HepG2 (cell line): ENCODE results near the gene UBE2Q1. TPM values are rescaled to one million over a fixed set of nuclear protein-coding genes. Genes with fewer than 3 reads are reported as not detected.

Experiments used
- CBX2 ChIP-seq, 2 experiments: fragments of 200-600 bp in 1 of 2; sonication (generic); formaldehyde crosslinking in 1 of 2; IDR thresholded peaks; 2 replicates each; pipeline versions ENCODE4 v1.7.0 to v1.8.1; 2018 to 2022; ENCODE audit warnings: low read depth in 2 of 2, low read length in 1 of 2, mild to moderate bottlenecking in 1 of 2, missing genetic modification reagents in 1 of 2
- DDIT3 ChIP-seq: sonication (generic); formaldehyde crosslinking; IDR thresholded peaks from 2 replicates; pipeline ENCODE4 v1.4.0; 2020; ENCODE audit warnings: mild to moderate bottlenecking, missing genetic modification reagents
- FOXK2 ChIP-seq: fragments of 450-650 bp; IDR thresholded peaks from 2 replicates; pipeline ENCODE4 v1.6.1; 2016
- MNT ChIP-seq: fragments of 450-650 bp; IDR thresholded peaks from 2 replicates; pipeline ENCODE4 v1.6.1; 2016
- NR2F6 ChIP-seq, 2 experiments: IDR thresholded peaks; 2 replicates each; pipeline ENCODE4 v1.6.1; 2016; ENCODE audit warnings: antibody characterized with exemption in 1 of 2, mild to moderate bottlenecking in 1 of 2
- PHB2 ChIP-seq: fragments of 450-650 bp; IDR thresholded peaks from 2 replicates; pipeline ENCODE4 v1.6.1; 2018; ENCODE audit not compliant: partially characterized antibody
- REPIN1 ChIP-seq: sonication (generic); formaldehyde crosslinking; IDR thresholded peaks from 2 replicates; pipeline ENCODE4 v1.8.0; 2022; ENCODE audit warnings: missing genetic modification reagents, low read depth, mild to moderate bottlenecking, borderline replicate concordance
- RFXAP ChIP-seq: sonication (generic); formaldehyde crosslinking; IDR thresholded peaks from 2 replicates; pipeline ENCODE4 v1.4.0; 2020; ENCODE audit warnings: missing genetic modification reagents, borderline replicate concordance
- SALL2 ChIP-seq: sonication (generic); formaldehyde crosslinking; IDR thresholded peaks from 2 replicates; pipeline ENCODE4 v1.8.1; 2023; ENCODE audit warnings: mild to moderate bottlenecking, missing genetic modification reagents, inconsistent platforms
- STAT6 ChIP-seq: sonication (generic); formaldehyde crosslinking; IDR thresholded peaks from 2 replicates; pipeline ENCODE4 v1.4.0; 2020; ENCODE audit warnings: missing genetic modification reagents, mild to moderate bottlenecking, borderline replicate concordance
- SUZ12 ChIP-seq: fragments of 150-350 bp; IDR thresholded peaks from 2 replicates; pipeline ENCODE4 v1.6.1; 2014; ENCODE audit warnings: low read depth, low read length
- TBX2 ChIP-seq: sonication (generic); formaldehyde crosslinking; IDR thresholded peaks from 2 replicates; pipeline ENCODE4 v1.5.0; 2020; ENCODE audit warnings: missing genetic modification reagents, mild to moderate bottlenecking, borderline replicate concordance
- TP53 ChIP-seq: sonication (generic); formaldehyde crosslinking; conservative IDR thresholded peaks from 2 replicates; pipeline ENCODE4 v1.4.0; 2020; ENCODE audit warnings: missing genetic modification reagents
- ZBTB7A ChIP-seq: sonication (generic); formaldehyde crosslinking; IDR thresholded peaks from 2 replicates; pipeline ENCODE4 v1.8.0; 2022; ENCODE audit warnings: mild to moderate bottlenecking, missing genetic modification reagents
- ZNF224 ChIP-seq: sonication (generic); formaldehyde crosslinking; IDR thresholded peaks from 2 replicates; pipeline ENCODE4 v1.5.0; 2020; ENCODE audit warnings: mild to moderate bottlenecking, missing genetic modification reagents
- ZNF256 ChIP-seq: sonication (generic); formaldehyde crosslinking; conservative IDR thresholded peaks from 2 replicates; pipeline ENCODE4 v1.4.0; 2020; ENCODE audit warnings: missing genetic modification reagents
- ZNF629 ChIP-seq: sonication (generic); formaldehyde crosslinking; conservative IDR thresholded peaks from 2 replicates; pipeline ENCODE4 v1.5.0; 2020; ENCODE audit warnings: missing genetic modification reagents
- ZNF670 ChIP-seq: sonication (generic); formaldehyde crosslinking; IDR thresholded peaks from 2 replicates; pipeline ENCODE4 v1.8.0; 2022; ENCODE audit warnings: mild to moderate bottlenecking, missing genetic modification reagents, borderline replicate concordance
- ZNF674 ChIP-seq: sonication (generic); formaldehyde crosslinking; IDR thresholded peaks from 2 replicates; pipeline ENCODE4 v1.5.0; 2020; ENCODE audit warnings: low read depth, mild to moderate bottlenecking, missing genetic modification reagents
- ZNF773 ChIP-seq: sonication (generic); formaldehyde crosslinking; IDR thresholded peaks from 2 replicates; pipeline ENCODE4 v1.4.0; 2020; ENCODE audit warnings: missing genetic modification reagents, borderline replicate concordance
- polyA plus RNA-seq, 8 experiments: library from polyadenylated mRNA; depleted of rRNA in 3 of 8; stranded (reverse) in 7 of 8; unstranded in 1 of 8; fragments of >200 nt; fragmentation: Illumina TruSeq in 4 of 8; extraction: Trizol in 4 of 8; gene quantifications; 2 replicates each; pipeline versions ENCODE4 v1.2.1 to v1.2.3, GENCODE V29; 2011 to 2016; ENCODE audit warnings: low read depth in 4 of 8, missing spikeins in 1 of 8, mixed read lengths in 1 of 8; ENCODE audit not compliant: insufficient read depth in 1 of 8
- total RNA-seq, 5 experiments: library from RNA; depleted of rRNA; stranded (reverse); fragments of >200 nt; fragmentation: Illumina TruSeq; extraction: Trizol; gene quantifications; 2 replicates each; pipeline ENCODE4 v1.2.3, GENCODE V29; 2016; ENCODE audit warnings: low read depth in 1 of 5
- TF ChIP-seq, protein P1 (sequence below): sonication (generic); formaldehyde crosslinking; IDR thresholded peaks from 2 replicates; pipeline ENCODE4 v1.4.0; 2020; ENCODE audit warnings: mild to moderate bottlenecking, missing genetic modification reagents
- TF ChIP-seq, protein P2 (sequence below): IDR thresholded peaks from 2 replicates; pipeline ENCODE4 v1.6.1; 2018; ENCODE audit warnings: missing genetic modification reagents
- TF ChIP-seq, protein P3 (sequence below): sonication (generic); formaldehyde crosslinking; IDR thresholded peaks from 2 replicates; pipeline ENCODE4 v1.8.0; 2022; ENCODE audit warnings: mild to moderate bottlenecking, missing genetic modification reagents, moderate library complexity

Gene UBE2Q1
- total and polyA plus RNA-seq, 2 of the 13 experiments (the other 11 are each of a cell fraction or from before 2014, with no cell fraction given), result 11.7 to 41.7 TPM

GRCh38 chr1:154558720-154559465 lies 431 bp upstream of the UBE2Q1 start (continued):
- TF ChIP-seq ZNF670 (CRISPR knock-in tag) (peak; percentile 87; the same call in 1 of the 2 replicates), TBX2 (peak; percentile 98), PHB2 (no peak), ZBTB7A (CRISPR knock-in tag) (peak; percentile 95), REPIN1 (CRISPR knock-in tag) (peak; percentile 99), ZNF773 (CRISPR knock-in tag) (peak; percentile 94), MNT (peak; percentile 97), DDIT3 (CRISPR knock-in tag) (no peak), TP53 (CRISPR knock-in tag) (peak; percentile 90), NR2F6 (IDR thresholded peaks at IDR 0.05) (0 out of 2 replicates have a peak, but pooled peaks have one; percentile 13), NR2F6 (CRISPR knock-in tag; IDR thresholded peaks at IDR 0.05) (peak; percentile 78), STAT6 (peak; percentile 87; the same call in 1 of the 2 replicates), ZNF256 (CRISPR knock-in tag) (peak; percentile 94), CBX2 (IDR thresholded peaks at IDR 0.05; ENCODE audit: low read depth, low read length) (no peak), CBX2 (CRISPR knock-in tag; IDR thresholded peaks at IDR 0.05; ENCODE audit: low read depth) (no peak), SALL2 (CRISPR knock-in tag) (peak; percentile 99), ZNF629 (CRISPR knock-in tag) (peak; percentile 99), FOXK2 (0 out of 2 replicates have a peak, but pooled peaks have one; percentile 40), RFXAP (CRISPR knock-in tag) (peak; percentile 94), ZNF224 (peak; percentile 95), SUZ12 (no peak), ZNF674 (CRISPR knock-in tag) (peak; percentile 95; the same call in 1 of the 2 replicates)
- TF ChIP-seq, protein P1, sequence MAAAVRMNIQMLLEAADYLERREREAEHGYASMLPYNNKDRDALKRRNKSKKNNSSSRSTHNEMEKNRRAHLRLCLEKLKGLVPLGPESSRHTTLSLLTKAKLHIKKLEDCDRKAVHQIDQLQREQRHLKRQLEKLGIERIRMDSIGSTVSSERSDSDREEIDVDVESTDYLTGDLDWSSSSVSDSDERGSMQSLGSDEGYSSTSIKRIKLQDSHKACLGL (CRISPR knock-in tag), result peak; percentile 97
- TF ChIP-seq, protein P2, sequence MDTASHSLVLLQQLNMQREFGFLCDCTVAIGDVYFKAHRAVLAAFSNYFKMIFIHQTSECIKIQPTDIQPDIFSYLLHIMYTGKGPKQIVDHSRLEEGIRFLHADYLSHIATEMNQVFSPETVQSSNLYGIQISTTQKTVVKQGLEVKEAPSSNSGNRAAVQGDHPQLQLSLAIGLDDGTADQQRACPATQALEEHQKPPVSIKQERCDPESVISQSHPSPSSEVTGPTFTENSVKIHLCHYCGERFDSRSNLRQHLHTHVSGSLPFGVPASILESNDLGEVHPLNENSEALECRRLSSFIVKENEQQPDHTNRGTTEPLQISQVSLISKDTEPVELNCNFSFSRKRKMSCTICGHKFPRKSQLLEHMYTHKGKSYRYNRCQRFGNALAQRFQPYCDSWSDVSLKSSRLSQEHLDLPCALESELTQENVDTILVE (CRISPR knock-in tag), result peak; percentile 53; the same call in 1 of the 2 replicates
- TF ChIP-seq, protein P3, sequence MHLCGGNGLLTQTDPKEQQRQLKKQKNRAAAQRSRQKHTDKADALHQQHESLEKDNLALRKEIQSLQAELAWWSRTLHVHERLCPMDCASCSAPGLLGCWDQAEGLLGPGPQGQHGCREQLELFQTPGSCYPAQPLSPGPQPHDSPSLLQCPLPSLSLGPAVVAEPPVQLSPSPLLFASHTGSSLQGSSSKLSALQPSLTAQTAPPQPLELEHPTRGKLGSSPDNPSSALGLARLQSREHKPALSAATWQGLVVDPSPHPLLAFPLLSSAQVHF (CRISPR knock-in tag), result peak; percentile 99
